Right atrium auricular region (tissue), 2 donors: Measurements from ENCODE around the gene SLC35E4. TPM values are rescaled to one million over a fixed set of nuclear protein-coding genes. Genes with fewer than 3 reads are reported as not detected.
A peak's percentile ranks its signal among the peaks of the same experiment; 100 is the strongest.
"Not testable (repeated sequence)": the region's sequence is repeated elsewhere in the genome, so short reads cannot be mapped to it uniquely, and the experiment has no call there.

ENCODE experiments used
- DNase-seq: peaks from one replicate; pipeline ENCODE4 v3.0.0-alpha.2; 2019; ENCODE audit warnings: low spot score
- H3K27ac ChIP-seq, 2 donors: fragments of 200-600 bp; sonication (generic); 1 replicate in 1 of 2; 2 replicates in 1 of 2; pipeline ENCODE4 v1.5.1; 2016 to 2019
- H3K27me3 ChIP-seq, 2 donors: fragments of 200-600 bp; sonication (generic); one replicate each; pipeline versions ENCODE4 v1.5.1 to v1.6.0; 2017 to 2019
- H3K36me3 ChIP-seq: fragments of 200-600 bp; sonication (generic); one replicate; pipeline ENCODE4 v1.5.1; 2016
- H3K4me1 ChIP-seq, 2 donors: fragments of 200-600 bp; sonication (generic); one replicate each; pipeline versions ENCODE4 v1.5.1 to v1.6.0; 2017 to 2019
- H3K4me3 ChIP-seq, 2 donors: fragments of 200-600 bp; sonication (generic); 1 replicate in 1 of 2; 2 replicates in 1 of 2; pipeline ENCODE4 v1.5.1; 2017 to 2019; ENCODE audit warnings: mild to moderate bottlenecking in 1 of 2, moderate library complexity in 1 of 2
- H3K9me3 ChIP-seq, 2 donors: fragments of 200-600 bp; sonication (generic); one replicate each; pipeline ENCODE4 v1.5.1; 2019
- CTCF ChIP-seq, 2 donors: fragments of 200-600 bp; sonication (generic); IDR thresholded peaks; one replicate each; pipeline ENCODE4 v1.5.1; 2019; ENCODE audit warnings: antibody characterized with exemption in 2 of 2
- total RNA-seq, 2 donors: library from RNA; depleted of rRNA; stranded (reverse); fragments of >200 nt; gene quantifications; one replicate each; pipeline ENCODE4 v1.1.0, GENCODE V29; 2016

Gene SLC35E4
- total RNA-seq: 1 to 10 TPM; 4.0 to 9.1 TPM

- peak; percentile 92 for DNase-seq
- no peak for TF ChIP-seq CTCF (IDR thresholded peaks at IDR 0.05)
- H3K4me1 ChIP-seq: peaks cover 0 to 36% of the 10 kb centered on the region in 2 donors
- H3K27ac ChIP-seq: peak within 1 kb of the TSS; percentile 93 to 94
- no peaks in the 10 kb centered on the region for H3K27me3 ChIP-seq
- H3K9me3 ChIP-seq: no peaks in the 10 kb centered on the region
- peak within 1 kb of the TSS; percentile 60 to 77 for H3K4me3 ChIP-seq
- no peaks in the 10 kb centered on the region for H3K36me3 ChIP-seq
Measured at GRCh38 chr22:30635273-30636225, at the start of gene SLC35E4. SLC35E4 (plus strand) TSS chr22:30635781; CDS start chr22:30636451, 670 bp downstream.

GRCh38 chr22:30586414-30586813 lies 49.2 kb upstream of the SLC35E4 start:
- no peak for DNase-seq
- H3K4me1 ChIP-seq: peaks cover 0 to 16% of the 10 kb centered on the region in 2 donors
- H3K9me3 ChIP-seq: no peaks in the 10 kb centered on the region
- no peak overlapping the region for H3K4me3 ChIP-seq
- no peaks in the 10 kb centered on the region for H3K27me3 ChIP-seq
- no peak for TF ChIP-seq CTCF (IDR thresholded peaks at IDR 0.05)
- H3K27ac ChIP-seq: no peak overlapping the region
- peaks cover 77% of the 10 kb centered on the region for H3K36me3 ChIP-seq

GRCh38 chr22:30591191-30591587 lies 44.4 kb upstream of the SLC35E4 start:
- Histone ChIP-seq H3K9me3 (no peaks in the 10 kb centered on the region), H3K27me3 (no peaks in the 10 kb centered on the region), H3K4me3 (peak overlapping the region; percentile 76 to 84), H3K36me3 (peaks cover 29% of the 10 kb centered on the region), H3K27ac (peak overlapping the region in 1 of 2 donors; percentile 82), H3K4me1 (peaks cover 0 to 21% of the 10 kb centered on the region in 2 donors)
- TF ChIP-seq CTCF (IDR thresholded peaks at IDR 0.05): no peak
- DNase-seq: no peak

- DNase-seq: peak; percentile 95
- Histone ChIP-seq H3K36me3 (peaks cover 23% of the 10 kb centered on the region), H3K27ac (peak within 1 kb of the TSS; percentile 82), H3K4me3 (peak within 1 kb of the TSS; percentile 76 to 84), H3K27me3 (no peaks in the 10 kb centered on the region), H3K9me3 (no peaks in the 10 kb centered on the region), H3K4me1 (peaks cover 0 to 21% of the 10 kb centered on the region in 2 donors)
- no peak for TF ChIP-seq CTCF (IDR thresholded peaks at IDR 0.05)
Measured at GRCh38 chr22:30591588-30592359, 43.8 kb upstream of the SLC35E4 start, which contains the start of gene PES1. PES1 (minus strand) TSS chr22:30591910; CDS start chr22:30591833, 77 bp downstream.

GRCh38 chr22:30592360-30592713 lies 43.2 kb upstream of the SLC35E4 start:
- DNase-seq, H3K9me3 ChIP-seq, H3K27me3 ChIP-seq: not testable (repeated sequence)
- peaks cover 18% of the 10 kb centered on the region for H3K36me3 ChIP-seq
- peaks cover 0 to 21% of the 10 kb centered on the region in 2 donors for H3K4me1 ChIP-seq
- peak overlapping the region; percentile 82 for H3K27ac ChIP-seq
- peak overlapping the region; percentile 76 to 84 for H3K4me3 ChIP-seq

GRCh38 chr22:30596199-30596598 lies 39.4 kb upstream of the SLC35E4 start:
- Histone ChIP-seq H3K27ac (no peak overlapping the region), H3K4me1 (peaks cover 0 to 7% of the 10 kb centered on the region in 2 donors), H3K9me3 (no peaks in the 10 kb centered on the region), H3K4me3 (no peak overlapping the region), H3K27me3 (no peaks in the 10 kb centered on the region), H3K36me3 (no peaks in the 10 kb centered on the region)
- DNase-seq: no peak
- TF ChIP-seq CTCF (IDR thresholded peaks at IDR 0.05): no peak
